ENCODE results near the gene SUN5.
"Not testable (repeated sequence)": the region's sequence is repeated elsewhere in the genome, so short reads cannot be mapped to it uniquely, and the experiment has no call there.

Gene SUN5

DNA sequence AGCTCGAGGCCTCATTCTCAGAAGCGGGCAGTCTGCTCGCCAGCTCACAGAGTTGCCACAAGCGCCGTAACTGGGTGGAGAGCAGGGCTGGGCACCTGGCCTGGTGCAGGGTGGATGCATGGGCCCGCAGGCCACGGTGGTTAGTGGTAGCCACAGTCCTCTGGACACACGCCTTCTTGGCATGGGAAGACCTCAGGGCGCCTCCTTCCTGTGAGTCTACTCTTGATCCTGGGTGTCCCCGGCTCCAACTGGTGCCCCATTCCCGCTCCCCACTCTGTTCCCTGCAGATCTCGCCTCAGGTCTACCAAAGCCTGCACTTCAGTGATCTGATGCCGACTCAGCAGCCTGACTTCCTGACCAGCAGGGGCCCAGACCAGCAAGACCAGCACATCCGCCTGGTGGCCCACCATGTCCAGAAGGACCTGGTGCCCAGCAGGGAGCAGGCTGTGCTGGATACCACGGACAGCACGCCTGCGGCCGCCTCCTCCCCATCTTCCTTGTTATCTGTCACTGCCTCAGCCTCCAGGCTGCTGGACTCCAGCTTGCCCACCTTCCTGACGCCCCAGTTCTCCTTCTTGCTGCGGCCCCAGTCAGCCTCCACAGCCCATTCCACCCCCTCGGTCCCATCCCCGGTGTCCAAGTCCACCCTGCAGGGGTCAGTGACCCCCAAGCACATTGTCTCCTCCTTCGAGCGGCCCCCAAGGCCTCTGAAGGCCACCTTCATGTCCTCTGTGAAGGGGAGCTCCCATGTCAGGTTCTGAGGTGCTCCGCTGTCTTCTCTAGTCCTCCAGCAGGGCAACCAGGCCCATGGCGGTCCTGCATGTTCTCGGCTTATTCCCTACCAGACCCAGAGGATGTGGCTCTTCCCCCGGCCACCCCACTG lies 43.1 kb downstream of the SUN5 start:
- no peak for DNase-seq

GRCh38 chr20:32960222-32960518 lies 44.1 kb downstream of the SUN5 start:
- no peak for DNase-seq

GRCh38 chr20:32959351-32960221 lies 44.6 kb downstream of the SUN5 start:
- no peak for DNase-seq

- DNase-seq: no peak
Observed at GRCh38 chr20:32958574-32958973, 45.7 kb downstream of the SUN5 start.

GRCh38 chr20:32957459-32957858 lies 46.8 kb downstream of the SUN5 start:
- DNase-seq: no peak

DNA sequence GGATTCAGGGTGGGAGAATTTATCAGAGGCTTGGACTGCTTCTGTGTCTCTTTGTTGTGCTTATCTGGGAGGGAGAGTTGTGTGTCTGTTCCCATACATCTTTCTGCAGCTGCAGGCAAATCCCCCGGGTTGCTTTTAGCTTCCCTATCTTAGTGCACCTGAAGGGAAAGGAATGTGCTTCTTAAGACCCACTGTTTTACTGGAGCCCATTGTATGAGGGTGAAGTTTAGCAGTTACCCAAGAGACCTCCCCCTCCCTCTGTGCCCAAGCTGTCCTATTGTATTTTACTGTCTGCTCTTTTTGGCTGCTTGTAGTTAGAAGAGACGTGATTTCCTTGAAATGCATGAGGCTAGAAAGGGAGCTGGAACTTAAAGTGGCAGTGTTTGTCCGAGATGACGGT lies 53.7 kb downstream of the SUN5 start:
- DNase-seq: not testable (repeated sequence)

DNA sequence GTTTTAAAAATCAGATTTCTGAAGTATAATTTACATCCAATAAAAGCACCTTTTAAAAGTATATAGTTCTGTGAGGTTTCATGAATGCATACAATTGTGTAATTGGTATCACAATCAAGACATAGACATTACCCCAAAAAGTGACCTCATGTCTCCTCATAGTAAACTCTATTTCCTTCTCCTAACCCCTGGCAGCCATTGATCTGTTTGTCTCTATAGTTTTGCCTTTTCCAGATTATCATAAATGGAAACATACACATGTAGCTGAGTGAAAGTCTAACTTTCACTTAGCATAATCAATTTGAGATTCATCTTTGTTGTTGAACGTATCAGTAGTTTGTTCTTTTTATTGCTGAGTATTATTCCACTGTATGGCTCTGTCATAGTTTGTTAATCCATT lies 57.6 kb downstream of the SUN5 start:
- no peak for DNase-seq

- no peak for DNase-seq
Observed at GRCh38 chr20:32945710-32946221, 58.5 kb downstream of the SUN5 start.

DNA sequence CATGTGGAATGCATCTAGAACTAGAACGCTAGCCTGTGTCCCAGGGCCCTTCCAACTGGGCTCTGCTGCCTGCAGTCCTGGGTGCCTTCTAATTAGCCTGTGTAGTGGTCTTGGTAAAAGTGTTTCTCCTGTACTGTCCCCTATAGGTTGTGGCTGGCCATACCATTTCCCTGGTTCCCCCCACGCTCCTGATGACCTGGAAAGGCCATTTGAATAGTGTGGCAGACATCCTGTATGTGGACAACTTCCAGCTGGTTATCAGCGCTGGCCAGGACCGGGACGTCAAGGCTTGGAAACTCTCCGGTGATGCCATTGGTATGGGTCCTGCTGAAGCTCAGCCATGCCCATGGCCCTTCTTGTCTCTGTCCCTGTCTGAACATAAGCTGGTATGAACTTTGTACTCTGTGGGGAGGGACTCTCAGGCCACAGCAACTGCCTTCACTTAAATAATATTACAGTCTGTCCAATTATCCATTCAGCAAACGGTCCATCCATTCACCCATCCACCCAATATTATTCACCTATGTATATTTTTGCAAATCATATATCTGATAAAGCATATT lies 60.7 kb downstream of the SUN5 start:
- no peak for DNase-seq

DNA sequence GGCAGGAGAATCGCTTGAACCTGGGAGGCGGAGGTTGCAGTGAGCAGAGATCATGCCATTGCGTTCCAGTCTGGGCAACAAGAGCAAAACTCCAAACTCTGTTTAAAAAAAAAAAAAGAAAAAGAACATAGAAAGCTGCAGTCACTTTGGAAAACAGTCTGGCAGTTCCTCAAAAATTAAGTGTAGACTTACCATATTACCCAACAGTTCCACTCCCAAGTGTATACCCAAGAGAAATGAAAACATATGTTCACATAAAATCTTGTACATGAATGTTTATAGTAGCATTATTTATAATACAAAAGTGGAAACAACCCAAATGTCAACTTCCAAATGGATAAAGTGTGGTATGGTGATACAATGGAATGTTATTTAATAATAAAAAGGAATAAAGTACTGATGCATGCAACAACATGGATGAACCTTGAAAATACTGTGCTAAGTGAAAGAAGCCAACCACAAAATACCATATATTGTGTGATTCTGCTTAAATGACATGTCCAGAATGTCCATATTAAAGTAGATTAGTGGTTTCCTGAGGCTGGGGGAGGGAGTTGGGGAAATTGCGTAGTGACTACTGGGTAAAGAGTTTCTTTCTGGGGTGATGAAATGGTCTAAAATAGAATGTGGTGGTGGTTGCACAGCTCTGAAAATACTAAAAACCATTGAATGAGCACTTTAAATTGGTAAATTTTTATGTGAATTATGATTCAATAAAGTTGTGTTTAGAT lies 62.9 kb downstream of the SUN5 start:
- no peak for DNase-seq

- DNase-seq: no peak
Observed at GRCh38 chr20:32934580-32934979, 69.7 kb downstream of the SUN5 start.
